Gastroesophageal sphincter (tissue), 3 donors: ENCODE results near the gene MR1.

Experiments
- POLR2AphosphoS5 ChIP-seq: sonication (generic); formaldehyde crosslinking; IDR thresholded peaks from one replicate; pipeline ENCODE4 v1.6.1; 2017; ENCODE audit warnings: antibody characterized with exemption
- TF ChIP-seq, protein P1 (sequence below), 4 experiments: fragments of 200-600 bp in 2 of 4; fragments of 450-650 bp in 2 of 4; sonication (generic) in 1 of 4; IDR thresholded peaks; one replicate each; pipeline ENCODE4 v1.5.1; 2017 to 2019; ENCODE audit warnings: antibody characterized with exemption in 4 of 4, mild to moderate bottlenecking in 2 of 4, moderate library complexity in 2 of 4

DNA sequence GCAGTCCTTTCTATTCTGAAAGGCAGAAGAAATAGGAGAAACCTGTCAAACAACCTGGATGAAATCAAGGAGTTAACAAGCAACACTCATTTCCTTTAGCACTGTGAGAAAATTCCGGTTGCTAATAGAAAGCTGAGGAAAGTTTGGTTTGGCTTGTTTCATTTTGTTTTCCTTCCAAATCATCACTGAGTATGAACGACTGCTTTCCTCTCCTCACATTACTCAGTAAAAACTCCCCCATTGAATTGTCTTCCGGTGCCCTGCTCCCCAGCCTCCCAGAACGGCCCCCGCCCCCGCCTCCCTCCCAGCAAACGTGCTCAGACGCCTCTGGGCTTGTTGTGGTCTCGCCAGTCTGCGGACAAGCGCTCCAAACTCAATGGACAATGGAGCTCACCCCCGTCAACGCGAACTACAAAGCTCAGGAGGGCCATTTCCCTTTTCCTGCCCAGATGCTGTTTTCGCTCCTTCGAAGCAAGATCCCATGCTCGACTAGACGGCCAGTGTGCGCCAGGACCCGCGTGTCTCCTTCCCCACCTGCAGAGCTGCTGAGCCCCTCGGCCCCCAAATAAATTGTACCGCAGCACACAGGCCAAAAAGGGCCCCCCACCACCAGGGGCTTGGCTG, 11.9 kb upstream of the MR1 start:
- TF ChIP-seq, protein P1, sequence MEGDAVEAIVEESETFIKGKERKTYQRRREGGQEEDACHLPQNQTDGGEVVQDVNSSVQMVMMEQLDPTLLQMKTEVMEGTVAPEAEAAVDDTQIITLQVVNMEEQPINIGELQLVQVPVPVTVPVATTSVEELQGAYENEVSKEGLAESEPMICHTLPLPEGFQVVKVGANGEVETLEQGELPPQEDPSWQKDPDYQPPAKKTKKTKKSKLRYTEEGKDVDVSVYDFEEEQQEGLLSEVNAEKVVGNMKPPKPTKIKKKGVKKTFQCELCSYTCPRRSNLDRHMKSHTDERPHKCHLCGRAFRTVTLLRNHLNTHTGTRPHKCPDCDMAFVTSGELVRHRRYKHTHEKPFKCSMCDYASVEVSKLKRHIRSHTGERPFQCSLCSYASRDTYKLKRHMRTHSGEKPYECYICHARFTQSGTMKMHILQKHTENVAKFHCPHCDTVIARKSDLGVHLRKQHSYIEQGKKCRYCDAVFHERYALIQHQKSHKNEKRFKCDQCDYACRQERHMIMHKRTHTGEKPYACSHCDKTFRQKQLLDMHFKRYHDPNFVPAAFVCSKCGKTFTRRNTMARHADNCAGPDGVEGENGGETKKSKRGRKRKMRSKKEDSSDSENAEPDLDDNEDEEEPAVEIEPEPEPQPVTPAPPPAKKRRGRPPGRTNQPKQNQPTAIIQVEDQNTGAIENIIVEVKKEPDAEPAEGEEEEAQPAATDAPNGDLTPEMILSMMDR (IDR thresholded peaks at IDR 0.05): no peak
- no peak for TF ChIP-seq POLR2AphosphoS5
